GM23248 (cell line): ENCODE data around the gene CXADR.

Experiments
- EZH2 ChIP-seq: fragments of 200-600 bp; sonication (generic); IDR thresholded peaks from 2 replicates; pipeline ENCODE4 v1.6.1; 2018; ENCODE audit warnings: antibody characterized with exemption, mild to moderate bottlenecking; ENCODE audit not compliant: insufficient read depth, poor library complexity, severe bottlenecking
- EZH2phosphoT487 ChIP-seq: fragments of 200-600 bp; sonication (generic); IDR thresholded peaks from 2 replicates; pipeline ENCODE4 v1.6.1; 2018; ENCODE audit warnings: antibody characterized with exemption, moderate library complexity, mild to moderate bottlenecking, low read depth; ENCODE audit not compliant: insufficient read depth

DNA sequence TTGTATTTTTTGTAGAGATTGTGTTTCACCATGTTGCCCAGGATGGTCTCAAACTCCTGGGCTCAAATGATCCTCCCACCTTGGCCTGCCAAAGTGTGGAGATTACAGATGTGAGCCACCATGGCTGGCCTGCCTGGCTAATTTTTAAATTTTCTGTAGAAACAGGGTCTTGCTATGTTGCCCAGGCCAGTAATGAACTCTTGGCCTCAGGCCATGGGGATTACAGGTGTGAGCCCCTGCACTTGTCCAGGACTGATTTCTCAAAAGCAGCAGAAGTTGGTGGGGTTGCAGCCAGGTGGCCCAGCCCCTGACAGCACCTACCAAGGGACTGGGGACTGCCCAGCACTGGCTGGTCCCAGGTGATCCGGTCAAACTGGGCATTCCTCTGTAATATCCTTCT is 44.1 kb upstream of the CXADR start:
- TF ChIP-seq EZH2: no peak
- no peak for TF ChIP-seq EZH2phosphoT487
